ENCODE data around the gene ZNF81.
"Not testable (repeated sequence)": the region's sequence is repeated elsewhere in the genome, so short reads cannot be mapped to it uniquely, and the experiment has no call there.

The ZNF81 gene

GRCh38 chrX:47836164-47837072 is at the start of gene ZNF81:
Gene ZNF81, plus strand, starts transcription at chrX:47836902. Its CDS starts 9,366 bp downstream, at chrX:47846268.
- no peaks in the 10 kb centered on the region for H3K9me3 ChIP-seq (ENCODE audit: low read length)
- H3K4me1 ChIP-seq (ENCODE audit: insufficient read depth, low read length): no peaks in the 10 kb centered on the region
- H3K9ac ChIP-seq (ENCODE audit: low read length): no peak within 1 kb of the TSS
- H3K27me3 ChIP-seq (ENCODE audit: control insufficient read depth in 1 of 2, insufficient read depth in 2 of 2, low read length in 2 of 2): no peaks in the 10 kb centered on the region
- peak within 1 kb of the TSS; percentile 11 to 72 for H3K4me3 ChIP-seq (ENCODE audit: low read depth in 1 of 2, low read length in 2 of 2)
- H3K27ac ChIP-seq (ENCODE audit: low read depth, low read length): peak within 1 kb of the TSS; percentile 48
- no peaks in the 10 kb centered on the region for H3K36me3 ChIP-seq (ENCODE audit: insufficient read depth, low read length)

DNA sequence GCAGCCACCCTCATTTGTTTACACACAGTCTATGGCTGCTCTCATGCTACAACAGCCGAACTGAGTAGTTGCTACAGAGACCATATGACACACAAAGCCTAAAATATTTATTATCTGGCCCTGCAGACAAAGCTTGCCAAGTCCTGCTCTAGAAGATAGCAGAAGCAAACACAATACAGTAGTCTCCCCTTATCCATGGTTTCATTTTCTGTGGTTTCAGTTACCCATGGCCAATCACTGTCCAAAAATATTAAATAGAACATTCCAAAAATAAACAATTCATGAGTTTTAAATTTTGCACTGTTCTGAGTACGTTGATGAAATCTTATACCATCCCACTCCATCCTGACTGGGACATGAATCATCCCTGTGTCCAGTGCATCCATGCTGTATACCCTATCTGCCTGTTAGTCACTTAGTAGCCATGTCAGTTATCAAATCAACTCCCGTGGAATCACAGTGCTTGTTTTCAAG is 40.2 kb upstream of the ZNF81 start:
- no peak overlapping the region for H3K27ac ChIP-seq (ENCODE audit: low read depth, low read length)
- H3K27me3 ChIP-seq (ENCODE audit: control insufficient read depth in 1 of 2, insufficient read depth in 2 of 2, low read length in 2 of 2): peaks cover 0 to 3% of the 10 kb centered on the region in 2 donors

DNA sequence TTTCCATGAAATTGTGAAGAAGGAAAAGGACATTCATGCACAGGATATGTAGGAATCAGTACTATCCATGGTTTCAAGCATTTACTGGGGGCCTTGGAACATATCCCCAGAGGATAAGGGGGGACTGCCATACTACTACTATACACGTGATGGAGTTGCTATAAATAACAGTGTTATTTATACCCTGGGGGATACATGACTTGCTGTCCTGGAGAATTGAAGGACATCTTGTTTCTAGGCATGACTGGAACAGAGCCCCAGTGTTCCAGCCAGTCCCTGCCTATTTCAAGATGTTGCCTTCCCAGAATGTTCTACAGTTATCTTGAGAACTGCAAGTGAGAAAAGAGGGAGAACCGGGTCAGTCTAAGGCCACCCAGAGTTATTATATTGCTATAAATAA is 39.6 kb upstream of the ZNF81 start:
- Histone ChIP-seq H3K4me3 (ENCODE audit: low read depth in 1 of 2, low read length in 2 of 2) (no peak overlapping the region), H3K9me3 (ENCODE audit: low read length) (no peaks in the 10 kb centered on the region), H3K36me3 (ENCODE audit: insufficient read depth, low read length) (no peaks in the 10 kb centered on the region), H3K4me1 (ENCODE audit: insufficient read depth, low read length) (no peaks in the 10 kb centered on the region), H3K27me3 (ENCODE audit: control insufficient read depth in 1 of 2, insufficient read depth in 2 of 2, low read length in 2 of 2) (peaks cover 0 to 3% of the 10 kb centered on the region in 2 donors), H3K27ac (ENCODE audit: low read depth, low read length) (no peak overlapping the region), H3K9ac (ENCODE audit: low read length) (no peak overlapping the region)

More for the DNA sequence above, 40.2 kb upstream of the ZNF81 start:
- H3K4me1 ChIP-seq (ENCODE audit: insufficient read depth, low read length): no peaks in the 10 kb centered on the region
- H3K9ac ChIP-seq (ENCODE audit: low read length): no peak overlapping the region
- H3K4me3 ChIP-seq (ENCODE audit: low read depth in 1 of 2, low read length in 2 of 2): no peak overlapping the region
- no peaks in the 10 kb centered on the region for H3K9me3 ChIP-seq (ENCODE audit: low read length)
- H3K36me3 ChIP-seq (ENCODE audit: insufficient read depth, low read length): no peaks in the 10 kb centered on the region

- Histone ChIP-seq H3K4me3 (ENCODE audit: low read depth in 1 of 2, low read length in 2 of 2) (no peak overlapping the region), H3K36me3 (ENCODE audit: insufficient read depth, low read length) (no peaks in the 10 kb centered on the region), H3K27ac (ENCODE audit: low read depth, low read length) (no peak overlapping the region), H3K27me3 (ENCODE audit: control insufficient read depth in 1 of 2, insufficient read depth in 2 of 2, low read length in 2 of 2) (peaks cover 0 to 3% of the 10 kb centered on the region in 2 donors), H3K9ac (ENCODE audit: low read length) (no peak overlapping the region), H3K9me3 (ENCODE audit: low read length) (no peaks in the 10 kb centered on the region), H3K4me1 (ENCODE audit: insufficient read depth, low read length) (no peaks in the 10 kb centered on the region)
Measured at GRCh38 chrX:47798861-47799260, 37.8 kb upstream of the ZNF81 start.

GRCh38 chrX:47802589-47802988 is 34.1 kb upstream of the ZNF81 start:
- H3K4me3 ChIP-seq (ENCODE audit: low read depth in 1 of 2, low read length in 2 of 2): no peak overlapping the region
- no peaks in the 10 kb centered on the region for H3K9me3 ChIP-seq (ENCODE audit: low read length)
- H3K36me3 ChIP-seq (ENCODE audit: insufficient read depth, low read length): no peaks in the 10 kb centered on the region
- no peaks in the 10 kb centered on the region for H3K4me1 ChIP-seq (ENCODE audit: insufficient read depth, low read length)
- H3K27me3 ChIP-seq (ENCODE audit: control insufficient read depth in 1 of 2, insufficient read depth in 2 of 2, low read length in 2 of 2): no peaks in the 10 kb centered on the region
- H3K27ac ChIP-seq (ENCODE audit: low read depth, low read length): no peak overlapping the region
- no peak overlapping the region for H3K9ac ChIP-seq (ENCODE audit: low read length)

DNA sequence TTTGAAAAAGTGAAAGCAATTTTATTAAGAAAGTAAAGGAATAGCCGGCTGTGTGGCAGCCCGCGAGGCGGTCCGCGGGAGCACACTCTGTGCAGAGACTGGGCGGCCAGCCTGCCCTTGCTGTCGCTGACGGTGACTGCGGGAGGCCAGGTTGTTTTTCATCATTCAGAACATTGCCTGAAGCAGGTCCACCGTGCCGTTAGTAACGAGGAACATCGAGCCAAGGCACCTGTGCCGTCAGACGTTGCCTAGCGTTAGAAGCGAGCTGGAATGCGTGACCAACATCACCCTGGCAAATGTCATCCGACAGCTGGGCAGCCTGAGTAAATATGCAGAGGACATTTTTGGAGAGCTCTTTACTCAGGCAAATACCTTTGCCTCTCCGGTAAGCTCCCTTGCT is 33.6 kb upstream of the ZNF81 start:
- not testable (repeated sequence) for H3K27me3 ChIP-seq (ENCODE audit: control insufficient read depth in 1 of 2, insufficient read depth in 2 of 2, low read length in 2 of 2)

DNA sequence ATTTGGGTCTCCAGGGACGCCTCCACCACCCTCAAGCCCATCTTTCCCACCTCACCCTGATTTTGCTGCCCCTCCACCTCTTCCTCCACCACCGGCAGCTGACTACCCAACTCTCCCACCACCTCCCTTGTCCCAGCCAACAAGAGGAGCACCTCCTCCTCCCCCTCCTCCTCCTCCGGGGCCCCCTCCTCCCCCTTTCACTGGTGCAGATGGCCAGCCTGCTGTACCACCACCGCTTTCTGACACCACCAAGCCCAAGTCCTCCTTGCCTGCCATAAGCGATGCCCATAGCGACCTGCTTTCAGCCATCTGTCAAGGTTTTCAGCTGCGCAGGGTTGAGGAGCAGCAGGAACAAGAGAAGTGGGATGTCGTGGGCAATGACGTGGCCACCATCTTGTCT is 32.4 kb upstream of the ZNF81 start:
- Histone ChIP-seq H3K9me3 (ENCODE audit: low read length) (no peaks in the 10 kb centered on the region), H3K4me1 (ENCODE audit: insufficient read depth, low read length) (no peaks in the 10 kb centered on the region), H3K4me3 (ENCODE audit: low read depth in 1 of 2, low read length in 2 of 2) (no peak overlapping the region), H3K9ac (ENCODE audit: low read length) (no peak overlapping the region), H3K36me3 (ENCODE audit: insufficient read depth, low read length) (no peaks in the 10 kb centered on the region), H3K27me3 (ENCODE audit: control insufficient read depth in 1 of 2, insufficient read depth in 2 of 2, low read length in 2 of 2) (no peaks in the 10 kb centered on the region), H3K27ac (ENCODE audit: low read depth, low read length) (no peak overlapping the region)

More for the DNA sequence above, 33.6 kb upstream of the ZNF81 start:
- not testable (repeated sequence) for H3K27ac ChIP-seq (ENCODE audit: low read depth, low read length); H3K36me3 ChIP-seq (ENCODE audit: insufficient read depth, low read length); H3K4me3 ChIP-seq (ENCODE audit: low read depth in 1 of 2, low read length in 2 of 2); H3K9ac ChIP-seq (ENCODE audit: low read length); H3K9me3 ChIP-seq (ENCODE audit: low read length); H3K4me1 ChIP-seq (ENCODE audit: insufficient read depth, low read length)

DNA sequence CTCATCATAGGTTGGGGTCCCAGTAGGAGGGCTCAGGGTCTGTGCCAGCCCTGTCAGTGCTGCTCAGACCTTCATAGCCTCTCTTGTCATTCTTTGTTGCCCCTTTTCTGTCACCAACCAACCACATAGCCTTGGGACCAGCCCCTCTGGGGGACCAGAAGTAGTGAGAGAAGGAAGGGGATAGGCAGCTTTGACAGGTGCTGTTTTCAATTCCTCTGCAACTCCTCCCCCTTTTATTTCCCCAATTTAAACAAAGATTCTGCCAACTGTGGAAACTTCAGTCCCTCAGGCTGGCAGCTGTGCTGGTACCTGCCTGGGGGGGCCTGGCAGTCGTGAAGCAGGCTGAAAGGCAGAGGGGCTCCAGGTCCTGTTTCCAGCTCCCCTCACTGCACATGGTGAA is 30.9 kb upstream of the ZNF81 start:
- H3K27ac ChIP-seq (ENCODE audit: low read depth, low read length): not testable (repeated sequence)

GRCh38 chrX:47806415-47807271 is 30.1 kb upstream of the ZNF81 start:
- not testable (repeated sequence) for H3K36me3 ChIP-seq (ENCODE audit: insufficient read depth, low read length); H3K27me3 ChIP-seq (ENCODE audit: control insufficient read depth in 1 of 2, insufficient read depth in 2 of 2, low read length in 2 of 2); H3K9me3 ChIP-seq (ENCODE audit: low read length); H3K9ac ChIP-seq (ENCODE audit: low read length); H3K4me1 ChIP-seq (ENCODE audit: insufficient read depth, low read length); H3K27ac ChIP-seq (ENCODE audit: low read depth, low read length); H3K4me3 ChIP-seq (ENCODE audit: low read depth in 1 of 2, low read length in 2 of 2)

More for the DNA sequence above, 30.9 kb upstream of the ZNF81 start:
- H3K4me1 ChIP-seq (ENCODE audit: insufficient read depth, low read length); H3K27me3 ChIP-seq (ENCODE audit: control insufficient read depth in 1 of 2, insufficient read depth in 2 of 2, low read length in 2 of 2); H3K9me3 ChIP-seq (ENCODE audit: low read length); H3K36me3 ChIP-seq (ENCODE audit: insufficient read depth, low read length); H3K4me3 ChIP-seq (ENCODE audit: low read depth in 1 of 2, low read length in 2 of 2); H3K9ac ChIP-seq (ENCODE audit: low read length): not testable (repeated sequence)

DNA sequence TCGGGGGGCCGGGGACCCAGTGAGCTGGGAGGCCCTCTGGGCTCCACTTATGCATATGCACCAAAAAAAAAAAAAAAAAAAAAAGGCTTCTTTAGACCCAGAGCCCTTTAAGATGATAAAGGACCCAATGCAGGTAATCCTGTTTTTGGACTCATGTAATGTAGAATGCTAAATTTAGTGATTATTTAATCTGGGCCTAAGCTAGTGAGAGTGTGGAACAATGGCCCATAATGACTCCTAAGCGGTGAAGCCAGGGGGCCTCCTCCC is 29.5 kb upstream of the ZNF81 start:
- H3K36me3 ChIP-seq (ENCODE audit: insufficient read depth, low read length); H3K4me1 ChIP-seq (ENCODE audit: insufficient read depth, low read length); H3K9ac ChIP-seq (ENCODE audit: low read length); H3K9me3 ChIP-seq (ENCODE audit: low read length); H3K27me3 ChIP-seq (ENCODE audit: control insufficient read depth in 1 of 2, insufficient read depth in 2 of 2, low read length in 2 of 2); H3K27ac ChIP-seq (ENCODE audit: low read depth, low read length); H3K4me3 ChIP-seq (ENCODE audit: low read depth in 1 of 2, low read length in 2 of 2): not testable (repeated sequence)

DNA sequence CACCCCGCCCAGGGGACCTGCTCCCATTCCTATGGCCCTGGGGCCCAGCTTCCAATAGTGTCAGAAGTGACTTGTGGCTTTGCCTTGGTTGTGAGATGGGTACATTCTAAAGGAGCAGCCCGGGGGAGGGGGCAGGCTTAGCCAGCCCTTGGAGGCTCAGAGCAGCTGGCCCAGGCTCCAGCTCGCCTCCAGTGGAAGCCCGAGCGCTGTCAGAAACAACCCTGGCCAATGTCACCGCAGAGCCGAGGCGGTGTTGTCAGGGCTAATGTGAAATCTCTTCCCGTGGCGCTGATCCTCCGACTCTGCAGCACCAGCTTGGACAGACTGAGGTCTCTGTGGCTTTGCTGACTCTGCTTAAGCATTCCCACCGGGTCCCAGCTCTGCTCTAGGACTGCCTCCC is 29.2 kb upstream of the ZNF81 start:
- Histone ChIP-seq H3K27ac (ENCODE audit: low read depth, low read length) (no peak overlapping the region), H3K9me3 (ENCODE audit: low read length) (no peaks in the 10 kb centered on the region), H3K36me3 (ENCODE audit: insufficient read depth, low read length) (no peaks in the 10 kb centered on the region)

More for the DNA sequence above, 29.2 kb upstream of the ZNF81 start:
- Histone ChIP-seq H3K4me3 (ENCODE audit: low read depth in 1 of 2, low read length in 2 of 2) (no peak overlapping the region), H3K27me3 (ENCODE audit: control insufficient read depth in 1 of 2, insufficient read depth in 2 of 2, low read length in 2 of 2) (no peaks in the 10 kb centered on the region), H3K4me1 (ENCODE audit: insufficient read depth, low read length) (no peaks in the 10 kb centered on the region), H3K9ac (ENCODE audit: low read length) (no peak overlapping the region)

Data from muscle layer of colon (tissue), 2 donors.